HG03439 (cell line): ENCODE measurements around the gene RASGRP4.
"Not testable (repeated sequence)": the region's sequence is repeated elsewhere in the genome, so short reads cannot be mapped to it uniquely, and the experiment has no call there.

ENCODE experiments used
- ATAC-seq: cut with Tn5 transposase; IDR thresholded peaks from one replicate; pipeline ENCODE4 v1.9.1; 2021; ENCODE audit warnings: mild to moderate bottlenecking, moderate library complexity; ENCODE audit not compliant: unreplicated experiment

RASGRP4 gene

GRCh38 chr19:38425810-38426466 is at the start of gene RASGRP4:
Gene RASGRP4, minus strand, starts transcription at chr19:38426219. Its CDS starts 128 bp downstream, at chr19:38426091.
- ATAC-seq, result no peak

GRCh38 chr19:38475176-38475575 is 49.2 kb upstream of the RASGRP4 start:
- ATAC-seq, result no peak

GRCh38 chr19:38473201-38473600 is 47.2 kb upstream of the RASGRP4 start:
- ATAC-seq, result no peak

GRCh38 chr19:38472725-38473124 is 46.7 kb upstream of the RASGRP4 start:
- ATAC-seq, result not testable (repeated sequence)

- no peak for ATAC-seq
These were observed 44.9 kb upstream of the RASGRP4 start for GRCh38 chr19:38470788-38471480.

GRCh38 chr19:38469151-38469550 is 43.1 kb upstream of the RASGRP4 start:
- no peak for ATAC-seq

- ATAC-seq, result no peak
These were observed 41.8 kb upstream of the RASGRP4 start for GRCh38 chr19:38467541-38468525.

- ATAC-seq, result no peak
These were observed 40.0 kb upstream of the RASGRP4 start for GRCh38 chr19:38466050-38466449.

- no peak for ATAC-seq
These were observed 38.5 kb upstream of the RASGRP4 start for GRCh38 chr19:38464421-38465082.

GRCh38 chr19:38463365-38463764 is 37.3 kb upstream of the RASGRP4 start:
- ATAC-seq, result no peak

- ATAC-seq, result no peak
These were observed 33.0 kb upstream of the RASGRP4 start for GRCh38 chr19:38458991-38459390.

GRCh38 chr19:38457690-38458405 is 31.8 kb upstream of the RASGRP4 start:
- ATAC-seq, result no peak

- ATAC-seq, result no peak
These were observed 31.2 kb upstream of the RASGRP4 start for GRCh38 chr19:38457202-38457601.

GRCh38 chr19:38455031-38455430 is 29.0 kb upstream of the RASGRP4 start:
- no peak for ATAC-seq

GRCh38 chr19:38453596-38453995 is 27.6 kb upstream of the RASGRP4 start:
- ATAC-seq, result no peak

GRCh38 chr19:38452430-38453366 is 26.7 kb upstream of the RASGRP4 start:
- no peak for ATAC-seq

- no peak for ATAC-seq
These were observed 25.6 kb upstream of the RASGRP4 start for GRCh38 chr19:38451629-38452028.

GRCh38 chr19:38451036-38451435 is 25.0 kb upstream of the RASGRP4 start:
- ATAC-seq, result no peak

- no peak for ATAC-seq
These were observed 23.5 kb upstream of the RASGRP4 start for GRCh38 chr19:38449518-38449917.
